Retina (tissue), 1 donor: ENCODE data around the gene IGIP.
A peak's percentile ranks its signal among the peaks of the same experiment; 100 is the strongest.

Experiments
- DNase-seq: peaks from one replicate; pipeline ENCODE4 v3.0.0-alpha.2; 2016

Gene IGIP

DNA sequence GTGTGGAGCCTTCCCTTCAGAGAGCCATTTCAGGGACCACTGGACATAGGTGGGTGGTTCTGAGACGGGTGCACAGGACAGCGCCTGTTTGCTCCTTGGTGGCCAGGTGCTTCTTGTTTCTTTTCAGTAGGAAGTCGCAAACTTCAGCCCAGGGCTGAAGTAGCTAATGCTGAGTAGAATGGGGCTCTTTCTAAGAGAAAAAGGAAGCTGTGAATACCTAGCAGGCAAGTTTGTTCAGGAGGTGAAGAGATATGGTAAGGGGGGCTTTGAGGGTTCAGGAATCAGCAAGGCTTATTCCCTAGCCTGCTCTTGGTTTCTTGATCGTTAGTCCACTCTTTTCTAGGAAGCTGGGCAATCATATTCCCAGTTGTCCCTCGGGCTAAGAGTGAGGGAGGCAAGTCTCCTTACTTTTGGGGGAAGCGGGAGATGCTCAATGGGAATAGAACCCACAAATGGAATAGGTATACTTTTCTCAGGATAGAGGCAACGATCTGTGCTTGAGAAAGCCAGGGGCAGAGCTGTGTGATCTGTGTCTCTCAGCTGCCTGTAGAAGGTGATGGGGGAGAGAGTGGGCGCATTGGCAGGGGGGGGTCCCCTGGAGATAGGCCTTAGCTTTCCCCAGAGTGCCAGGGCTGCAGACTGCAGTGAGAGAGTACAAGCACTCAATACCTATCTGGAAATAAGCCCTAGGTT is 13.7 kb upstream of the IGIP start:
- DNase-seq = peak; percentile 34

DNA sequence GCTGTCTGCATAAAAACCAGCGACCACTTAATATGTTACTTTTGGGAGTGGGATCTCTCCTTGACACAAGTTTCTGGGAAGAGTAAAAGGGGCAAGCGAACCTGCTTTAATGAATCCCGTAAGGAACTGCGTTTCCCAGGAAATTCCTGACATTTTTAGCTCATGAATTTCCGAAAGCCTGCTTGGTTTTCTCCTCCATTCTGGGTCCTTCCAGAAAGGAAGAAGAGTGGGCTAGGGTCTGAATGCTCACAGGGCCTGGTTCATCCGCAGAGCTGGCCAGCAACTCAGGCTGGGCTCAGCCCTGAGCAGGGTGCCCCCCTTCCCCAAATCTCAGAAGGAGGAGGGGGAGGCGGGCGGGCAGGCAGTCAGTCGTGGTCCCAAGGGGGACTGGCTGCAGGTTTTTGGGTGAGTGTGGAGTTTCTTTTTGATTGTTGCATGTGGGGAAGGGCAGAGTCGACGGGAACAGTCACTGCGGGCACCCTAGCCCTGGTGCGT is 13.0 kb upstream of the IGIP start:
- no peak for DNase-seq

DNA sequence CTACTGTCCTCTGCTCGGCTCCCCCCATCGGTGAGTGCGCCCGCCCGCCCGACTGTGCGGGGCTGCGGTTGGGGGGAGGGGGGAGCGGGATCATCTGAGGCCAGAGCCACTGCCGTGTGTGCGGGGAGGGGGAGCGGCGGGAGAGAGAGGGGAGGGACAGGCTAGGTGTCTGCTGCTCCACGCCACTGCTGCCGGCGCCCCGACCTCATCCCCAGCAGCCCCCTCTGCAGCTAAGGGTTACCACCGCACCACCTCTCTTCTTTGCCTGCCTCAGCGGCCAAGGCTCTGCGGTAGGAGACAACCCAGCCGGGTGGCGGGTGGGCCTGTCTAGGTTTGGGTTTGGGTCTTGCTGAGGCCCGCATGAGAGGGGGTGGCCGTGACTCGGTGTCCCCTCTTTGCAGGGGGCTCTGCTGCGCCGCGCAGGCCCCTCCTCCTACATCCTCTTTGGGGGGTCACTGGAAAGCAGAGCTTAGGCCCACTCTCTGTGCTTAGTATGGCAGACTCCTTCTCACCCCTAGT is 12.5 kb upstream of the IGIP start:
- peak; percentile 69 for DNase-seq

DNA sequence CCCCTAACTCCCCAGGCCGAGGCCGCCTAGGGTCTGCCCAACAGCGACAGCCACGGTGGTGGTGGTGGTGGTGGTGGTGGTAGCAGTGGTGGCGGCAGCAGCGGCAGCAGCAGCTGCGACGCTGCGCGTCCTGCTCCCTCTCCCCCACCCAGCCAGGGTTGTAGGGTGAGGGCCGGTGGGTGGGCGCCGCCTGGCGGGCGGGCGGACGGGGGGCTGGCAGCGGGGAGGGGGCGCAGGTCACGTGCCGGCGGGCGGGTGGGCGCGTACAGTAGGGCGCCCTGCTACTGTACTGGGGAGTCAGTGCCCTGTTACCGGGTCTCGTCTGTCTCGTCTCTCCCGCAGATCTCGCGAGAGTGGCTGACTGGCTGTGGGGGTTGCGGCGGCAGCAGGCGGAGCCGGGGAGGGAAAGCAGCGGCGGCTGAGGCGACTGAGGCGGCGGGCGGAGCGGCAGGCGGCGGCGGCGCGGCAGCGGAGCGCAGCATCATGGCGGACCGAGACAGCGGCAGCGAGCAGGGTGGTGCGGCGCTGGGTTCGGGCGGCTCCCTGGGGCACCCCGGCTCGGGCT is 12.0 kb upstream of the IGIP start, which contains the start of gene PURA:
TSS of gene PURA (plus strand) at position 411 of the 565 bp plus-strand sequence. CDS start at position 484, 73 bp downstream.
- DNase-seq = peak; percentile 86

DNA sequence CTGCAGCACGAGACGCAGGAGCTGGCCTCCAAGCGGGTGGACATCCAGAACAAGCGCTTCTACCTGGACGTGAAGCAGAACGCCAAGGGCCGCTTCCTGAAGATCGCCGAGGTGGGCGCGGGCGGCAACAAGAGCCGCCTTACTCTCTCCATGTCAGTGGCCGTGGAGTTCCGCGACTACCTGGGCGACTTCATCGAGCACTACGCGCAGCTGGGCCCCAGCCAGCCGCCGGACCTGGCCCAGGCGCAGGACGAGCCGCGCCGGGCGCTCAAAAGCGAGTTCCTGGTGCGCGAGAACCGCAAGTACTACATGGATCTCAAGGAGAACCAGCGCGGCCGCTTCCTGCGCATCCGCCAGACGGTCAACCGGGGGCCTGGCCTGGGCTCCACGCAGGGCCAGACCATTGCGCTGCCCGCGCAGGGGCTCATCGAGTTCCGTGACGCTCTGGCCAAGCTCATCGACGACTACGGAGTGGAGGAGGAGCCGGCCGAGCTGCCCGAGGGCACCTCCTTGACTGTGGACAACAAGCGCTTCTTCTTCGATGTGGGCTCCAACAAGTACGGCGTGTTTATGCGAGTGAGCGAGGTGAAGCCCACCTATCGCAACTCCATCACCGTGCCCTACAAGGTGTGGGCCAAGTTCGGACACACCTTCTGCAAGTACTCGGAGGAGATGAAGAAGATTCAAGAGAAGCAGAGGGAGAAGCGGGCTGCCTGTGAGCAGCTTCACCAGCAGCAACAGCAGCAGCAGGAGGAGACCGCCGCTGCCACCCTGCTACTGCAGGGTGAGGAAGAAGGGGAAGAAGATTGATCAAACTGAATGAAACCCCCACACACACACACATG is 11.2 kb upstream of the IGIP start:
- DNase-seq = peak; percentile 89

GRCh38 chr5:140115186-140115500 is 10.6 kb upstream of the IGIP start:
- no peak for DNase-seq

DNA sequence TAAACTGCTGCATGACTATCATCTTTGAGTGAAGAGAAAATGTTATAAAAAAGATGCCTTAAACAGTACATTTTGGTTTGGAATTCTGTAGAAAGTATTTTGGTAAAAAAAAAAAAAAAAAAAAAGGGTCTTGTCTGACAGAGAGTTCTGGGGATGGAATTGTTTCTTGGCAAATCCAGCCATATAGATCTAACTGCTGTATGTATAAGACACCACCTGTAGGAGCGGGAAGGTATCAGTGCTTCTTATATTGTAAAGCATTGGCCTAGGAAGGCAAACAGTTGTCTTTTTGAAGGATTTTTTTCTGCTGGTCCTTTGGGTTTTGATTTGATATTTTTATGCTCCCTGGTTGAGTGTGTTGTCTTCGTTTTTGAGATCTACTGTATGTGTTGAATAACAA is 9.0 kb upstream of the IGIP start:
- no peak for DNase-seq

- DNase-seq = no peak
Measured at GRCh38 chr5:140117523-140117922, 8.2 kb upstream of the IGIP start.

DNA sequence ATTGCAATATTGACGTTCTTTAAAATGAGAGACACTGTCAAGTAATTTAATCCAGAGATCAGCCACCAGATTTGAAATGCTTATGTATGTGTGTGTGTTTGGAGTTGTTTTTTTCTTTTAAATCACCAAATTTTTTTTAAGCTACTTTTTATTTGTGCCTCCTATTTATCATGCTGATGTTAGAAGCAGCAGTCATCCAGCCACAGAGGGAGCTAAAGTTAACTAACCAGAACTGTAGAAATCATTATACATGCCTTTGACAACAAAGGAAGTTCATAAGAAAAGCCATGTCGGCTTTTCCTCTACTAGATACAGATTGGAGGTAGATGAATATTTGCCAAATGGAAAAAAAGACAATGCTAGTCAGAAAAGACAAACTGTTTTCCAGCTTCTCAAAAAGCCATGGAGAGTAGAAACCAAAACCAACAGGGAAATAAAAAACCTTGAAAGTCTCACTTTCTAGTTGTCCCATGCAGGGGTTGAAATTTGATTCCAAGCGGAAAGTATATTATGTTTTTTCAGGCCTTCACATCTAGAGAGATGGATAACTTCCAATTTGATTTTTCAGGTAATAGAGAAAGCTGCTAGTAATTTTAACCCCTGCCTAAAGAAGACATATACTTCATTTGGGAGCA is 7.3 kb upstream of the IGIP start:
- no peak for DNase-seq

DNA sequence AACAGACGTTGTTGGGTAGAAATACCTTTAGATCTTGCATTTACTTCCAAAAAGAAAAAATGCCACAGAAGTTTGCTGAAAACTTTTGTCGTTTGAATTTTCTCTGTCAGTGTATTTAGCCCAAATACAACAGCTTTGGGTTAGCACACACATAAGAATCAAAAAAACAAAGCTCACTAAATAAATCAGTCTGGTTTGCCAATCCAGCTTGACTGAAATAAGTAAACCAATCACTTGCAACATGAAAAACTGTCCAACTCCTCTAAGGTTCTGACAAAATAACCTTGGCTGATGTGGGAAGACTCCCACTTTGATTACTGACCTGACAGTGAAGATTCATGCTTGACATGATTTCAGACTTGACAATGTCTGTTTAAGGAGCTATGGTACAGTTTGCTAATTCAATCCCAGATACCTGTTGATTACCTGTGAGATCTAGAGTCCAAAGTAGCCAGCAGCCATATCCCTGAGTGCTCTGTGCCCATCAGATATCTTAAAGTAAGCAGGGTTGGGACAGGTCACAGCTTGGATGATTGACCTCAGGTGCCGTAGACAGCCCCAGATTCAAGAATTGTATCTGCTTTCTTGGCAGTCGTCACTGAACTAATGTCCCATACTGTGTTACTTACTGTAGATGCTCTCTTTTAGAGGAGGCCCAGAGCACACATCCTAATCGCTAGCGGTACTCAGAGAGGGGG is 727 bp downstream of the IGIP start:
- DNase-seq = no peak

DNA sequence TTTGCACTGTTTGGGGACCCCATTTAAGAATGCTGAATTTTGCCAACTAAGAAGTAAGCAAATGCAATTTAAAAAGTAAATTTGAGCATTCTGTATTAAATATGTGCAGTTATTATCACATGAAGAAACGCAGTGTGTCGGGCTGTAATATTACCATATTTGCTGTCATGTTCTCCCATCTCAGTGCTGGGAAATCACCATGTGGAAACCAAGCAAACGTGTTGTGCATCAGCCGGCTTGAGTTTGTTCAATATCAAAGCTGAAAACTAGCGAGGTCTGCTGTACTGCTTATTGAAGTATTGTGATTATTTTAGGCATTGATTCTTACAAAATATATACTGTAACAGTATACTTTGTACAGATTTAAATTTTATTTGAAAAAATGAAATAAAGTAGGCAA is 2.6 kb downstream of the IGIP start:
- DNase-seq = no peak

DNA sequence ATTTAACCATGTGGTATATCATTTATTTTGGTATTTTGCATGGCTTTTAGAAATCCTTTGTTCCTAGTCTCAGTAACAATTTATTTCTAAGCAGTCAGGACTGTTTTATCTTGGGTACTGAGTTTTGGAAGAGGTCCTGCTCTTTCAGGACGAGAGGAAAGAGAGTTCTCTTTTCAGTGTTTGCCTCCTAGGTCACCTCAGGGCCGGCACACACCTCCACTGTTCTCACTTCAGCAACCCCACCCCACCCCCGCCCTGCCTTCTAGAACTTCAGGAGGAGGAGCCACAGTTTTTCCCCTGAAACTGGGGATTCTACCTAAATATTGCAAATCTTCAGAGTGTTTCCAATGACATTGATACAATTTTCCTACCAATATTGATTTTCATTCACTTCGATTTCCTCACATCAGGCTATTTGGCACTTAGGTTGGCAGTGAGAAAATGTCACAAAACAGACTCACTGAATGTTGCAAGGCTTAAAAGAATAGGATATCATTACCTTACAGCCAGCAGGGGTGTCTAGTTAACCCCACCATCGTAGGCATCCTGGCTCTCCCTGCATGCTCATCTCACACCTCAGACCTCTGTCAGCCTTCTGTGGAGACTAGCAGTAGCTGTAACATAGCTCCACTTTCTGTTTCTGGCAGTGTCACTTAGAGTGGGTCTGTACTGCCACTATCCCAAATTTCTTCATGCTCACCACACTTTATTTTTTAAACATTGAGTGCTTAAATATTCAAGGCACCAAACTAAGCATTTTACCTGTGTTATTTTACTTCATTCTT is 5.4 kb downstream of the IGIP start:
- DNase-seq = no peak

GRCh38 chr5:140131967-140132409 is 6.3 kb downstream of the IGIP start:
- DNase-seq = no peak

- DNase-seq = no peak
Measured at GRCh38 chr5:140133514-140134167, 7.9 kb downstream of the IGIP start.

DNA sequence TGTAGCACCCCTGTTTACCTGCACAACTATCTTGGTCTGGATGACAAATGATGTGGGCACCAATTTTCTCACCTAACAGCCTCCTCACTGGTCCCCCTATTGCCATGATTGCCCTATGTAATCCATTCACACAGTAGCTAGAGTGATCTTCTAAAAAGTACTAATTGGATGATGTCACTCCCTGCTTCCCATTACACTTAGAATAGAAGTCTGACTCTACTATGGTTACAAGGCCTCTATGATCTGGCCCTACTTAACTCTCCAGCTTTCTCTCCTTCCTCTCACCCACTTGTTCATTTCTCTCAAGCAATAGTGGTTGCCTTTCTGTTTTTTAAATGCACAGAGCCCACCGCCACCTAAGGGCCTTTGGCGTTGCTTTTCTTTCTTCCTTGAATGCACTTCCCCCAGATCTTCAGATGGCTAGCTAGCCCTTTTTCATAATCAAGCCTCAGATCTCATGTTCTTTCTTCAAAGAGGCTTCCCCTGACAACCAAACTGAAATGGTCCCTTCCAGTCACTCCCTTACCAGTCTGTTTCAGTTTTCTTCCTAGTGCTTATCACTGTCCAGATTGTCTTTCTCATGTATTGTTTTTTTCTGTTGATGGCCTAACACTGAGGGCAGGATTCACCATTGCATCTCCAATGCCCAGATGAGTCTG is 8.7 kb downstream of the IGIP start:
- no peak for DNase-seq

GRCh38 chr5:140135127-140135526 is 9.4 kb downstream of the IGIP start:
- no peak for DNase-seq

DNA sequence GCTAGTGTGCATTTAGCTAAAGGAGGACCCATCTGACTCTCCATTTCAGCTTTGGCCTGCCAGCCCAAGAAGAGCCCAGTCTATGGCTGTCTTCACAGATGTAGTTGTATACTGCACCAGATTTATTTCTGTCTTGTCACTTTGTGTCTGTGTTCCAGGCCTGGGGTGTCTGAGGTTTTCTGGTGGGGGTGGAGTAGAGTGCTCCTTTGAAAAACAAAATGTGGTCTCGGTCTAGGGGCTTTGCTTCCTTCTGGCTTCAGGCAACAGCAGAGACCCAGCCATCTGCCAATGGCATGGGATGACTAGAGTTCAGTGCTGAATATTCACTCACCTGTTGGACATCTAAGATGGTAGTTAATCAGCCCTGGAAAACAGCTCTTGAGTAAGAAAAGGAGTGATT is 10.9 kb downstream of the IGIP start:
- DNase-seq = no peak

DNA sequence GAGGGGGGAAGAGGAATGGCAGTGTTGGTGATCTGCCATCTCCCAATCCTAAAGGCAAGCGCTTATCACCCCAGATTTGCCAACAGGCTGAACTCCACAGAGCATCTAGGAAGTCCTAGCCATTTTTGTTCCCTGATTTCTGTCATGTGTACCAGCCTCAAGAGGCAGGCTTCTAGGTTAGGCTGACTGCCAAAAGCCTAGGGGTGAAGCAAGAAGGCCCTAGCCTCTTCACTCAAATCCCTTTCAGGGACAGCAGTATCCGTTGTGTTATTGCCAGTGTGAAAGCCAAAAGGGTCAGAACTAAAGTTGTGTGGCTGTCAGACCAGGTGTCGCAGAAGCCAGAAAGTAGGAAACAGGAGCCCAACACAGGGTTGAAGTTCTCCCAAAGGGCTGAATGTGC is 14.7 kb downstream of the IGIP start:
- no peak for DNase-seq

- DNase-seq = no peak
Measured at GRCh38 chr5:140141241-140141640, 15.5 kb downstream of the IGIP start.

GRCh38 chr5:140142246-140142645 is 16.5 kb downstream of the IGIP start:
- DNase-seq = no peak

- DNase-seq = no peak
Measured at GRCh38 chr5:140142856-140143255, 17.1 kb downstream of the IGIP start.
